MCF 10A (cell line): ENCODE measurements around the gene MAMLD1. TPM values are rescaled to one million over a fixed set of nuclear protein-coding genes. Genes with fewer than 3 reads are reported as not detected.

Experiments used
- BruUV-seq: library from RNA; stranded (reverse); fragments of 400-500 nt; replicated peaks from 2 replicates; lab custom pipeline; 2021; lab: Mats Ljungman, UMichigan
- CTCF ChIA-PET: fragments of 300-600 bp; sonication (Branson Sonifier 250); formaldehyde crosslinking; extraction: SDS; loops from one replicate; lab custom pipeline; 2021; ENCODE audit warnings: antibody characterized with exemption, inconsistent platforms; lab: Yijun Ruan, JAX
- POLR2A ChIA-PET: fragments of 300-600, 350-650 bp; sonication (Branson Sonifier 250); formaldehyde crosslinking; extraction: SDS; loops from one replicate; lab custom pipeline; 2020; ENCODE audit warnings: antibody characterized with exemption, inconsistent platforms; lab: Yijun Ruan, JAX
- DNase-seq: peaks from one replicate; pipeline ENCODE4 v3.0.0-alpha.2; 2018; ENCODE audit not compliant: unreplicated experiment
- H3K27ac Mint-ChIP-seq: one replicate; pipeline ENCODE4 v1.8.0; 2022; ENCODE audit warnings: mild to moderate bottlenecking, low read depth, mixed read lengths; ENCODE audit not compliant: unreplicated experiment
- H3K27me3 Mint-ChIP-seq: one replicate; pipeline ENCODE4 v1.8.0; 2022; ENCODE audit warnings: mixed read lengths; ENCODE audit not compliant: insufficient read depth, unreplicated experiment
- H3K36me3 Mint-ChIP-seq: one replicate; pipeline ENCODE4 v1.8.0; 2022; ENCODE audit warnings: mild to moderate bottlenecking, moderate library complexity, mixed read lengths; ENCODE audit not compliant: insufficient read depth, unreplicated experiment
- H3K4me1 Mint-ChIP-seq: one replicate; pipeline ENCODE4 v1.8.0; 2022; ENCODE audit warnings: mixed read lengths; ENCODE audit not compliant: insufficient read depth, unreplicated experiment
- H3K4me3 Mint-ChIP-seq: one replicate; pipeline ENCODE4 v1.8.0; 2022; ENCODE audit warnings: mild to moderate bottlenecking, moderate library complexity, mixed read lengths; ENCODE audit not compliant: unreplicated experiment
- H3K9me3 Mint-ChIP-seq: one replicate; pipeline ENCODE4 v1.8.0; 2022; ENCODE audit warnings: mixed read lengths; ENCODE audit not compliant: unreplicated experiment
- intact Hi-C: fragments of 100-400 bp; cut with micrococcal nuclease; formaldehyde crosslinking; loops from 2 replicates; pipeline ENCODE4 v1.14.1; 2022
- total RNA-seq: library from RNA; stranded (reverse); gene quantifications from 2 replicates; pipeline ENCODE4 v1.2.3, GENCODE V29; 2022
- TF ChIP-seq, protein P1 (sequence below): fragments of 200-600 bp; IDR thresholded peaks from one replicate; pipeline ENCODE4 v1.8.0; 2022; ENCODE audit warnings: antibody characterized with exemption, mild to moderate bottlenecking; ENCODE audit not compliant: unreplicated experiment

The MAMLD1 gene
- total RNA-seq, 1 experiment from 2014 or later: 1.9 TPM

DNA sequence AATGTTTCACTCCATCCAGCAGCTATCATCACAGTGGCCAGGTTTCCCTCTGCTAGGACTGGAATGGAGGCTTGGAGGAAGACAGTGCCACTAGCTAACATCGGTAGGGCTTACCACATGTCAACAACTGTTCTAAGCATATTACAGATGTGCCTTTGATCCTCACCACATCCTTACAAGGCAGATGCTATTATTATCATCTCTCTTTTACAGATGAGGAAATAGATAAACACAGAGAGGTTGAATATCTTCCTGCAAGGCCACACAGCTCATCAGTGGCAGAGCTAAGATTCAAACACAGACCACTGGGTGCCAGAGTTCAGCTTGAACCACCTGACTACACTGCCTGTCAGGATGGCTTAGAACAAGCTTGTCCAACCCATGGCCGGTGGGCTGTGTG, 47.4 kb downstream of the MAMLD1 start:
- ChIA-PET POLR2A (no interaction called here), CTCF (no interaction called here)
- H3K27ac Mint-ChIP-seq: no peak overlapping the region
- no peak for DNase-seq
- intact Hi-C loops: no loop called here
- H3K27me3 Mint-ChIP-seq: no peaks in the 10 kb centered on the region
- H3K4me3 Mint-ChIP-seq: no peak overlapping the region
- no peaks in the 10 kb centered on the region for H3K4me1 Mint-ChIP-seq
- TF ChIP-seq, protein P1, sequence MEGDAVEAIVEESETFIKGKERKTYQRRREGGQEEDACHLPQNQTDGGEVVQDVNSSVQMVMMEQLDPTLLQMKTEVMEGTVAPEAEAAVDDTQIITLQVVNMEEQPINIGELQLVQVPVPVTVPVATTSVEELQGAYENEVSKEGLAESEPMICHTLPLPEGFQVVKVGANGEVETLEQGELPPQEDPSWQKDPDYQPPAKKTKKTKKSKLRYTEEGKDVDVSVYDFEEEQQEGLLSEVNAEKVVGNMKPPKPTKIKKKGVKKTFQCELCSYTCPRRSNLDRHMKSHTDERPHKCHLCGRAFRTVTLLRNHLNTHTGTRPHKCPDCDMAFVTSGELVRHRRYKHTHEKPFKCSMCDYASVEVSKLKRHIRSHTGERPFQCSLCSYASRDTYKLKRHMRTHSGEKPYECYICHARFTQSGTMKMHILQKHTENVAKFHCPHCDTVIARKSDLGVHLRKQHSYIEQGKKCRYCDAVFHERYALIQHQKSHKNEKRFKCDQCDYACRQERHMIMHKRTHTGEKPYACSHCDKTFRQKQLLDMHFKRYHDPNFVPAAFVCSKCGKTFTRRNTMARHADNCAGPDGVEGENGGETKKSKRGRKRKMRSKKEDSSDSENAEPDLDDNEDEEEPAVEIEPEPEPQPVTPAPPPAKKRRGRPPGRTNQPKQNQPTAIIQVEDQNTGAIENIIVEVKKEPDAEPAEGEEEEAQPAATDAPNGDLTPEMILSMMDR: no peak
- H3K9me3 Mint-ChIP-seq: no peaks in the 10 kb centered on the region
- no peaks in the 10 kb centered on the region for H3K36me3 Mint-ChIP-seq
- BruUV-seq: no TSS peak

DNA sequence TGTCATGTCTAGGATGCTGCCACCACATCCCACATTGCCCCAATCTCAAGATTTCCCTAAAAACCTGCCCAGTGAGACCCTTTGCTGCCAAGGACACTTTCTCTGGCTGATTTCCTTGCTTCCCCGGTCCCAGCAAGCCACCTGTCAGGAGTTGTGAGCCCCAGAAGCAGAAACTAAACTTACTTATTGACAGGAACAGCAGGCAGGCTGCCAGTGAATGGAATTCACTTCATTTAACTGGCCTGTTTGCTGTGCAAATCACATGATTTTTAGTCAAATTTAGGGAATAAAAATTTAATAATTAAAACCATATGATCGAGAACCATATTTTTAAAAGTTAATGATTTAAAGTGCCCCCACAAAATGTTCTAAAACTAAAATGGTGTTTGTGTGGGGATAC, 48.5 kb downstream of the MAMLD1 start:
- H3K27me3 Mint-ChIP-seq: no peaks in the 10 kb centered on the region
- intact Hi-C loops: no loop called here
- ChIA-PET CTCF (no interaction called here), POLR2A (no interaction called here)
- TF ChIP-seq, protein P1: no peak
- H3K4me3 Mint-ChIP-seq: no peak overlapping the region
- BruUV-seq: no TSS peak
- DNase-seq: no peak
- no peaks in the 10 kb centered on the region for H3K4me1 Mint-ChIP-seq
- H3K9me3 Mint-ChIP-seq: no peaks in the 10 kb centered on the region
- H3K27ac Mint-ChIP-seq: no peak overlapping the region
- H3K36me3 Mint-ChIP-seq: no peaks in the 10 kb centered on the region

DNA sequence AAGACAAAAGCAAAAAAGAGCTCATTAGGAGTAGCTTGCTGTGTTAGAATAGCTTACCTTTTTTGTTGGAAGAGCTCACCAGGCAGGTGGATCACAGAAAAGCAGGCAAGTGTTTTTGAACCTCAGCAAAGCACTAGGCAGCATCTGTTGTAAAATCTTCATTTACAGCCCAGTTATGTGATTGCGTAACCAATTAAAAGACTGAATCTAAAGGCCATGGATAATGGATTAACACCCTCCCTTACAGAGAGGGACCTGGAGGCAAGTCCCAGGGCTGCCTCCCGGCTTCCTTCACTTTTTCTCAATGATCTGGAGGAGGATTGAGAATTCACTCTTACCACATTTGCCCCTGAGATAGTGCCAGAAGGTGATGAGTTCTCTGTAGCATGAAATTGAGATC, 51.1 kb downstream of the MAMLD1 start:
- no peak for DNase-seq
- no peaks in the 10 kb centered on the region for H3K9me3 Mint-ChIP-seq
- H3K4me3 Mint-ChIP-seq: no peak overlapping the region
- no peak overlapping the region for H3K27ac Mint-ChIP-seq
- ChIA-PET CTCF (interaction anchor here (0.6 kb wide), 1 partner anchor 936 kb away, joined by 3 read pairs; no protein-coding TSS in a partner anchor), POLR2A (interaction anchor here (0.7 kb wide), 1 partner anchor 8 kb away, joined by 3 read pairs; no protein-coding TSS in a partner anchor)
- no peaks in the 10 kb centered on the region for H3K36me3 Mint-ChIP-seq
- TF ChIP-seq, protein P1: no peak
- H3K27me3 Mint-ChIP-seq: no peaks in the 10 kb centered on the region
- BruUV-seq: no TSS peak
- intact Hi-C loops: no loop called here
- H3K4me1 Mint-ChIP-seq: no peaks in the 10 kb centered on the region

DNA sequence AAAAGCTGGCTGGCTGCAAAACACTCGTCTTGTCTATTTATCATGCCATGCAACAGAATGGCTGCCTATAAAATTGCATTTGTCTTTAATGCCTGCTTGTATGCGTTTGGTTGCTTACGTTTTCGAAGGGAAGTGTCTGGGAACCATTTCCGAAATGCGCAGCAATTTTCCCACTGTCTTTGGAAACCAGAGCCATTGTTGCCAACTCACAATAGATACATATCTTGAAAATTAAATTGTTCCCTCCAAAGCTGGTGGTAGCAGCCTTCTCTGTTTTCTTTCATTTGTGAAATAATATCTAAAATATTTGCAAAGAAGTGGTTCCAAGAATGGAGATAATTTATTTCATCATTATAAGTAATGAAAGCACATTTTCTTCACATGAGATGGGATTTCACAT, 53.4 kb downstream of the MAMLD1 start:
- ChIA-PET CTCF (interaction anchor here (1.0 kb wide), 1 partner anchor 257 kb away, joined by 3 read pairs; no protein-coding TSS in a partner anchor), POLR2A (no interaction called here)
- no peaks in the 10 kb centered on the region for H3K27me3 Mint-ChIP-seq
- H3K36me3 Mint-ChIP-seq: no peaks in the 10 kb centered on the region
- DNase-seq: no peak
- BruUV-seq: no TSS peak
- H3K4me3 Mint-ChIP-seq: no peak overlapping the region
- no peak overlapping the region for H3K27ac Mint-ChIP-seq
- TF ChIP-seq, protein P1: no peak
- no peaks in the 10 kb centered on the region for H3K4me1 Mint-ChIP-seq
- H3K9me3 Mint-ChIP-seq: no peaks in the 10 kb centered on the region
- intact Hi-C loops: no loop called here
